ENCODE measurements around the gene BANK1.

GRCh38 chr4:101921370-101921769 lies 130.8 kb downstream of the BANK1 start:
- TF ChIP-seq CTCF (conservative IDR thresholded peaks at IDR 0.05; ENCODE audit: low read depth, low read length) (no peak), RAD21 (IDR thresholded peaks at IDR 0.05; ENCODE audit: low read length) (no peak)
